MM.1S (cell line): Measurements from ENCODE around the gene FGFRL1.
"Not testable (repeated sequence)": the region's sequence is repeated elsewhere in the genome, so short reads cannot be mapped to it uniquely, and the experiment has no call there.

Experiments
- CTCF ChIP-seq: fragments of 300-600 bp; sonication (generic); IDR thresholded peaks from 2 replicates; pipeline ENCODE4 v1.5.1; 2016; ENCODE audit warnings: antibody characterized with exemption, low read length, mixed read lengths
- EZH2 ChIP-seq: fragments of 300-600 bp; sonication (generic); optimal IDR thresholded peaks from 2 replicates; pipeline ENCODE3; 2017; ENCODE audit warnings: low read depth, mild to moderate bottlenecking, antibody characterized with exemption, low read length, mixed read lengths
- EZH2phosphoT487 ChIP-seq: fragments of 300-600 bp; sonication (generic); IDR thresholded peaks from 2 replicates; pipeline ENCODE4 v1.6.1; 2018; ENCODE audit warnings: antibody characterized with exemption, low read length

GRCh38 chr4:1046581-1047011 is 35.2 kb downstream of the FGFRL1 start:
- not testable (repeated sequence) for TF ChIP-seq CTCF, EZH2phosphoT487, EZH2
